A549 (cell line): ENCODE measurements around the gene COBLL1. TPM values are rescaled to one million over a fixed set of nuclear protein-coding genes. Genes with fewer than 3 reads are reported as not detected.

ENCODE experiments used
- ATAC-seq, 2 experiments: fragments of 200-7000 bp in 1 of 2; fragments of >200 bp in 1 of 2; cut with Nextera tagmentation in 1 of 2; cut with Tn5 transposase in 1 of 2; 3 replicates each; pipeline versions ENCODE4 v1.8.0 to v1.9.1; 2018 to 2020; ENCODE audit warnings: mild to moderate bottlenecking in 1 of 2, moderate library complexity in 1 of 2
- CTCF ChIA-PET: fragments of 300-600 bp; sonication (Branson Sonifier 250); formaldehyde crosslinking; extraction: SDS; loops from one replicate; lab custom pipeline; 2021; ENCODE audit warnings: antibody characterized with exemption, inconsistent platforms; lab: Yijun Ruan, JAX
- POLR2A ChIA-PET: fragments of 350-600 bp; formaldehyde crosslinking; extraction: SDS; loops from one replicate; lab custom pipeline; 2021; ENCODE audit warnings: antibody characterized with exemption, inconsistent platforms; lab: Yijun Ruan, JAX
- DNase-seq, 2 experiments: peaks; one replicate each; pipeline versions ENCODE4 v3.0.0 to v3.0.0-alpha.2; 2011 to 2016; ENCODE audit warnings: low read depth in 1 of 2, low spot score in 1 of 2
- FAIRE-seq: peaks from 2 replicates; lab custom pipeline; 2011; peaks lifted over from hg19 to GRCh38; lab: Jason Lieb, UNC
- H3K27ac ChIP-seq, 2 experiments: fragments of >200 bp; sonication (Bioruptor Twin); formaldehyde crosslinking; 3 replicates each; pipeline ENCODE4 v1.5.1; 2016 to 2017
- H3K4me1 ChIP-seq: fragments of >200 bp; sonication (Bioruptor Twin); formaldehyde crosslinking; 3 replicates; pipeline ENCODE4 v1.6.1; 2016
- H3K4me2 ChIP-seq: fragments of >200 bp; sonication (Bioruptor Twin); formaldehyde crosslinking; 3 replicates; pipeline ENCODE4 v1.6.1; 2016
- H3K4me3 ChIP-seq: fragments of >200 bp; sonication (Bioruptor Twin); formaldehyde crosslinking; 3 replicates; pipeline ENCODE4 v1.5.1; 2016
- H3K9me3 ChIP-seq: fragments of >200 bp; sonication (Bioruptor Twin); formaldehyde crosslinking; 3 replicates; pipeline ENCODE4 v1.6.1; 2016
- ATOH8 ChIP-seq: fragments of 250-450 bp; sonication (Bioruptor Pico); IDR thresholded peaks from 2 replicates; pipeline ENCODE4 v1.5.0; 2020; ENCODE audit warnings: low read depth, mild to moderate bottlenecking, moderate library complexity
- BCL3 ChIP-seq: fragments of >200 bp; sonication (Bioruptor Twin); formaldehyde crosslinking; IDR thresholded peaks from 3 replicates; pipeline ENCODE4 v1.6.1; 2016
- E2F6 ChIP-seq: IDR thresholded peaks from 2 replicates; pipeline ENCODE4 v1.6.1; 2012; ENCODE audit warnings: low read depth, borderline replicate concordance
- EHF ChIP-seq: fragments of 250-450 bp; sonication (Bioruptor Pico); IDR thresholded peaks from 2 replicates; pipeline ENCODE4 v1.5.0; 2020; ENCODE audit warnings: mild to moderate bottlenecking
- ELK1 ChIP-seq: fragments of 150-350 bp; IDR thresholded peaks from 2 replicates; pipeline ENCODE4 v1.6.1; 2014; ENCODE audit warnings: low read depth, mild to moderate bottlenecking, low read length
- HEYL ChIP-seq: fragments of 250-450 bp; sonication (Bioruptor Pico); IDR thresholded peaks from 2 replicates; pipeline ENCODE4 v1.8.0; 2021; ENCODE audit warnings: mild to moderate bottlenecking, moderate library complexity
- HOXB13 ChIP-seq: fragments of 250-450 bp; sonication (Bioruptor Pico); IDR thresholded peaks from 2 replicates; pipeline ENCODE4 v1.5.0; 2020; ENCODE audit warnings: low read depth, mild to moderate bottlenecking, moderate library complexity
- JUNB ChIP-seq: fragments of >200 bp; sonication (Bioruptor Twin); formaldehyde crosslinking; IDR thresholded peaks from 2 replicates; pipeline ENCODE4 v1.6.1; 2016
- KDM1A ChIP-seq: fragments of 200-600 bp; sonication (generic); IDR thresholded peaks from 2 replicates; pipeline ENCODE4 v1.6.1; 2016; ENCODE audit warnings: low read depth, mild to moderate bottlenecking
- REST ChIP-seq: fragments of 200-600 bp; sonication (generic); IDR thresholded peaks from 2 replicates; pipeline ENCODE4 v1.6.1; 2016; ENCODE audit warnings: antibody characterized with exemption, mild to moderate bottlenecking, moderate library complexity
- TFCP2L1 ChIP-seq: fragments of 250-450 bp; sonication (Bioruptor Pico); IDR thresholded peaks from 2 replicates; pipeline ENCODE4 v1.5.0; 2021; ENCODE audit warnings: mild to moderate bottlenecking
- ZFP36 ChIP-seq: fragments of 450-650 bp; IDR thresholded peaks from 2 replicates; pipeline ENCODE4 v1.6.1; 2014; ENCODE audit warnings: borderline replicate concordance; ENCODE audit not compliant: partially characterized antibody
- ZSCAN20 ChIP-seq: fragments of 250-450 bp; sonication (Bioruptor Pico); IDR thresholded peaks from 2 replicates; pipeline ENCODE4 v1.8.0; 2022; ENCODE audit warnings: mild to moderate bottlenecking, moderate library complexity
- WGBS: methylation state at CpG from one replicate; pipeline ENCODE4 v1.1.6; 2017; ENCODE audit errors: missing lambda C conversion rate; 5-methylcytosine and 5-hydroxymethylcytosine counted together
- polyA plus RNA-seq, 4 experiments: library from polyadenylated mRNA; depleted of rRNA in 3 of 4; stranded (reverse); fragments of >200 nt; fragmentation: RNase III in 1 of 4; extraction: RNeasy Plus Mini Kit Qiagen cat#74134 plus additional on column Dnase treatment in 1 of 4; gene quantifications; 2 replicates in 3 of 4; 3 replicates in 1 of 4; pipeline ENCODE4 v1.2.3, GENCODE V29; 2011 to 2017

The COBLL1 gene
- polyA plus RNA-seq, 2 of the 4 experiments (the other 2 are of a cell fraction) = 2.6 to 5.3 TPM

- POLR2A ChIA-PET = interaction anchor here (1.0 kb wide), 1 partner anchor 17 kb away, joined by 3 read pairs; the partner anchor contains the start of gene COBLL1
- CTCF ChIA-PET = interaction anchor here (1.6 to 1.8 kb wide), 2 partner anchors 18 to 54 kb away, joined by 5 to 12 read pairs; partner anchors contain the start of gene COBLL1
These were observed 17.7 kb upstream of the COBLL1 start for GRCh38 chr2:164859251-164859818.

More at GRCh38 chr2:164859251-164859818, 17.7 kb upstream of the COBLL1 start:
- Histone ChIP-seq H3K4me3 (no peak overlapping the region), H3K27ac (no peak overlapping the region), H3K4me2 (no peak overlapping the region), H3K9me3 (no peaks in the 10 kb centered on the region)
- no peak for FAIRE-seq
- TF ChIP-seq HOXB13 (no peak), JUNB (no peak), EHF (CRISPR knock-in tag) (no peak), ELK1 (no peak), ZSCAN20 (CRISPR knock-in tag) (no peak), TFCP2L1 (no peak), KDM1A (no peak), HEYL (CRISPR knock-in tag) (no peak), ATOH8 (CRISPR knock-in tag) (no peak), BCL3 (no peak), REST (no peak), E2F6 (no peak), ZFP36 (no peak)
- TF ChIP-seq, all 56 proteins: peak for 0
- no peak for ATAC-seq
- no peaks in the 10 kb centered on the region for H3K4me1 ChIP-seq
- DNase-seq = no peak
- 22% methylated on average over 2 of the region's 2 CpGs for WGBS
